D721Med (cell line): ENCODE results near the gene TMEM187.

ENCODE experiments used
- DNase-seq: peaks from one replicate; pipeline ENCODE4 v3.0.0; 2011; ENCODE audit warnings: low spot score; ENCODE audit not compliant: insufficient read length
- FAIRE-seq: peaks from 2 replicates; lab custom pipeline; 2011; peaks lifted over from hg19 to GRCh38; lab: Jason Lieb, UNC
- TF ChIP-seq, protein P1 (sequence below): IDR thresholded peaks from 2 replicates; pipeline ENCODE4 v1.5.1; 2012; ENCODE audit warnings: mild to moderate bottlenecking, control low read depth; ENCODE audit not compliant: insufficient read depth; ENCODE audit errors: missing control alignments

The TMEM187 gene

GRCh38 chrX:153984351-153985178 is 12.0 kb downstream of the TMEM187 start:
- FAIRE-seq = no peak

DNA sequence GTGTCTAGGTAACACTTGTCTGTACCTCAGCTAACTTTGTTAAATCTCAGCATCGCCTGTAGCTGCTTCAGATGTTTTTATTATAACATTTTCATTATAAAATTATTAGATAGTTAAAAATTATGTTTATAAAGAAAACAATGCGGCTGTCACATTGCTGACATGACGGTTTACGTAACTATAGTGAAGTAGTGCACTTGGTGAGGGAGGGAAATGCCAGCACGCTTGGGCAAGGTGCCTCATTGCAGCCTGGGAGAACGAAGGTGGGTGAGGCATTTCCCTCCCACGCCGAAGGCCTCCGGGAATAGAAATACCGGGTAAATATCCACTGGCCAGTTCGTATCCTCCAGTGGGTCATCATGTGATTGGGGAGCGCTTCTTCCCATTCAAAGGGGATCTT is 15.9 kb downstream of the TMEM187 start:
- FAIRE-seq (no peak), DNase-seq (no peak)
- TF ChIP-seq, protein P1, sequence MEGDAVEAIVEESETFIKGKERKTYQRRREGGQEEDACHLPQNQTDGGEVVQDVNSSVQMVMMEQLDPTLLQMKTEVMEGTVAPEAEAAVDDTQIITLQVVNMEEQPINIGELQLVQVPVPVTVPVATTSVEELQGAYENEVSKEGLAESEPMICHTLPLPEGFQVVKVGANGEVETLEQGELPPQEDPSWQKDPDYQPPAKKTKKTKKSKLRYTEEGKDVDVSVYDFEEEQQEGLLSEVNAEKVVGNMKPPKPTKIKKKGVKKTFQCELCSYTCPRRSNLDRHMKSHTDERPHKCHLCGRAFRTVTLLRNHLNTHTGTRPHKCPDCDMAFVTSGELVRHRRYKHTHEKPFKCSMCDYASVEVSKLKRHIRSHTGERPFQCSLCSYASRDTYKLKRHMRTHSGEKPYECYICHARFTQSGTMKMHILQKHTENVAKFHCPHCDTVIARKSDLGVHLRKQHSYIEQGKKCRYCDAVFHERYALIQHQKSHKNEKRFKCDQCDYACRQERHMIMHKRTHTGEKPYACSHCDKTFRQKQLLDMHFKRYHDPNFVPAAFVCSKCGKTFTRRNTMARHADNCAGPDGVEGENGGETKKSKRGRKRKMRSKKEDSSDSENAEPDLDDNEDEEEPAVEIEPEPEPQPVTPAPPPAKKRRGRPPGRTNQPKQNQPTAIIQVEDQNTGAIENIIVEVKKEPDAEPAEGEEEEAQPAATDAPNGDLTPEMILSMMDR = no peak

More at GRCh38 chrX:153984351-153985178, 12.0 kb downstream of the TMEM187 start:
- no peak for DNase-seq
- TF ChIP-seq, protein P1 = no peak

GRCh38 chrX:153989973-153990655 is 17.6 kb downstream of the TMEM187 start:
- DNase-seq (no peak), FAIRE-seq (no peak)
- TF ChIP-seq, protein P1 = no peak

GRCh38 chrX:153991013-153991580 is 18.5 kb downstream of the TMEM187 start:
- TF ChIP-seq, protein P1 = no peak
- DNase-seq (no peak), FAIRE-seq (no peak)

GRCh38 chrX:153992180-153992579 is 19.6 kb downstream of the TMEM187 start:
- TF ChIP-seq, protein P1 = no peak
- no peak for DNase-seq
- FAIRE-seq = no peak

- TF ChIP-seq, protein P1 = no peak
- FAIRE-seq (no peak), DNase-seq (no peak)
Measured at GRCh38 chrX:153993079-153993478, 20.5 kb downstream of the TMEM187 start.
